Astrocyte of the cerebellum (primary cell): ENCODE data around the gene OBP2B.
"Not testable (repeated sequence)": the region's sequence is repeated elsewhere in the genome, so short reads cannot be mapped to it uniquely, and the experiment has no call there.

ENCODE experiments used
- DNase-seq: peaks from one replicate; pipeline ENCODE4 v3.0.0-alpha.2; 2011; ENCODE audit warnings: low read depth
- H3K4me3 ChIP-seq: 2 replicates; pipeline ENCODE4 v1.5.1; 2011; ENCODE audit warnings: mild to moderate bottlenecking, low read depth, low read length, moderate library complexity
- CTCF ChIP-seq: IDR thresholded peaks from 2 replicates; pipeline ENCODE4 v1.5.1; 2012; ENCODE audit warnings: low read length, low read depth, moderate library complexity, mild to moderate bottlenecking; ENCODE audit errors: missing control alignments
- in situ Hi-C: cut with HindIII; loops from 2 replicates; pipeline ENCODE4 v1.10.0; 2017; ENCODE audit warnings: low sequenced_read_pairs

Gene OBP2B

GRCh38 chr9:133208880-133209300 is at the start of gene OBP2B:
Gene OBP2B, minus strand, starts transcription at chr9:133209250. Its CDS starts 51 bp downstream, at chr9:133209199.
- H3K4me3 ChIP-seq, in situ Hi-C loops, DNase-seq: not testable (repeated sequence)

- no peak for TF ChIP-seq CTCF
- in situ Hi-C loops: no loop called here
- H3K4me3 ChIP-seq: no peak overlapping the region
- DNase-seq: no peak
These were observed 49.3 kb upstream of the OBP2B start for GRCh38 chr9:133258061-133259015.

DNA sequence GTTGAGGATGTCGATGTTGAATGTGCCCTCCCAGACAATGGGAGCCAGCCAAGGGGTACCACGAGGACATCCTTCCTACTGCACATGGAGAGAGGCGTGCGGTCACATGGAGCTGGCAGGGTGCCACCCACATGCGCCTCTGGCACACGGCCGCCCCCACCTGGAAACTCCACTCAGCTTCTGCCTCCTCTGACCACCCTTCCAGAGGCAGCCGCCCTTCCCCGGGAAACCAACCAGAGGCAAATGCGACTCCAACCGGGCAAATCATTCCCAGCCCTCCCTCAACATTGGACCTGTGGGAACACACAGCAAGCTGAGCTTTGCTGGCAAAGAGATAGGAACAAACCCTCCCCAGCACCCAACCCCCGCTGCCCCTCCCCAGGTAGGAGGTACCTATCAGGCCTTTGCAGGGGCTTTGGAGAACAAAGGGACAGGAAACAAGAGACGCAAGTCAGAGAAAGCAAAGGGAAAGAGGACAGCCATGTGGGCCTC is 48.5 kb upstream of the OBP2B start:
- in situ Hi-C loops: no loop called here
- TF ChIP-seq CTCF: no peak
- DNase-seq: no peak

DNA sequence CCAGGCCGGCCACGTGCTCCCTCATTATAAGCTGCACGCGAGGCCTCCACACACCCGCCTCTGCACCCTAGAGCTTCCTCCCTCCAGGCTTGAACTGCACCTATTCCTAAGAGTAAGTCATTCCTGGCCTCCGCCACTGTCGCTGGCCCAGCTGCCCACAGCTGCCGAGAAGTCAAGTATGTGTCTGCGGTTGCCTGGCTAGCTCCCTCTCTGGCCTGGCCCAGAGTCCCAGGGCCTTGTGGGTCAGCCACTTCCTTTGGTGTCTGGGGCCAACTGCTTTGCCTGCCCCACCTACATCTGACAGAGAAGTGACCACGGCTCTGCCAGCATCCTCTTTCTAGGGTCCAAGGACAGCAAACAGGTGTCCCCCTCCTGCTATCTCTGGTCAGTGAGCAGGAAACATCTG is 47.6 kb upstream of the OBP2B start:
- in situ Hi-C loops: no loop called here
- DNase-seq: no peak
- H3K4me3 ChIP-seq: no peak overlapping the region
- no peak for TF ChIP-seq CTCF

More for the DNA sequence above, 48.5 kb upstream of the OBP2B start:
- no peak overlapping the region for H3K4me3 ChIP-seq

DNA sequence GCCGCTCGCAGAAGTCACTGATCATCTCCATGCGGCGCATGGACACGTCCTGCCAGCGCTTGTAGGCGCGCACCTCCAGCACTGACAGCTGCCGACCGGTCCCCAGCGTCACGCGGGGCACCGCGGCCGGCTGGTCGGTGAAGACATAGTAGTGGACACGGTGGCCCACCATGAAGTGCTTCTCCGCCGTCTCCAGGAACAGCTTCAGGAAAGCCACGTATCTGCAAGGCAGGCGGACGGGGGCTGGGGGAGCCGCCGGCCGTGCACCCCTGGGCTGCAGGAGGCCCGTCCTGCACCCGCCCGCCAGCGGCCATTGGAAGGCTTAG is 47.0 kb upstream of the OBP2B start:
- TF ChIP-seq CTCF: no peak
- no peak overlapping the region for H3K4me3 ChIP-seq
- in situ Hi-C loops: no loop called here
- no peak for DNase-seq

DNA sequence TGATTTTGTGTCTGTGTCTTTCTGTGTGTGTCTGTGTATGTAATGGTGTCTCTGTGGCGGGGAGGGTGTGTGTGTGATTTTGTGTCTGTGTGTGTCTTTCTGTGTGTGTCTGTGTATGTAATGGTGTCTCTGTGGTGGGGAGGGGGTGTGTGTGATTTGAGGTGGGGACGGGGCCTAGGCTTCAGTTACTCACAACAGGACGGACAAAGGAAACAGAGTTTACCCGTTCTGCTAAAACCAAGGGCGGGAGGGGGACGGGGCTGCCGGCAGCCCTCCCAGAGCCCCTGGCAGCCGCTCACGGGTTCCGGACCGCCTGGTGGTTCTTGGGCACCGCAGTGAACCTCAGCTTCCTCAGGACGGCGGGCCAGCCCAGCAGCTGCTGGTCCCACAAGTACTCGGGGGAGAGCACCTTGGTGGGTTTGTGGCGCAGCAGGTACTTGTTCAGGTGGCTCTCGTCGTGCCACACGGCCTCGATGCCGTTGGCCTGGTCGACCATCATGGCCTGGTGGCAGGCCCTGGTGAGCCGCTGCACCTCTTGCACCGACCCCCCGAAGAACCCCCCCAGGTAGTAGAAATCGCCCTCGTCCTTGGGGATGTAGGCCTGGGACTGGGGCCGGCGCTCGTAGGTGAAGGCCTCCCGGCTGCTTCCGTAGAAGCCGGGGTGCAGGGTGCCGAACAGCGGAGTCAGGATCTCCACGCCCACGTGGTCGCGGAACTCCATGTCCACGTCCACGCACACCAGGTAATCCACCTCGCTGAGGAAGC is 46.5 kb upstream of the OBP2B start:
- no peak overlapping the region for H3K4me3 ChIP-seq
- no peak for TF ChIP-seq CTCF
- DNase-seq: no peak
- in situ Hi-C loops: no loop called here
